MV-4-11 (cell line): Measurements from ENCODE around the gene WSCD2.

ENCODE experiments used
- DNase-seq: peaks from one replicate; lab custom pipeline; 2025; lab: John Stamatoyannopoulos, UW

Gene WSCD2

GRCh38 chr12:108129017-108129812, at the start of gene WSCD2:
TSS of gene WSCD2 (plus strand) at chr12:108129288. CDS start at chr12:108195833, 66,545 bp downstream.
- DNase-seq: peak; percentile 47

GRCh38 chr12:108079721-108080120, 49.4 kb upstream of the WSCD2 start:
- no peak for DNase-seq

GRCh38 chr12:108080363-108080762, 48.7 kb upstream of the WSCD2 start:
- DNase-seq: no peak

GRCh38 chr12:108082485-108082884, 46.6 kb upstream of the WSCD2 start:
- DNase-seq: no peak

- DNase-seq: no peak
Observed at GRCh38 chr12:108087900-108088299, 41.2 kb upstream of the WSCD2 start.

- no peak for DNase-seq
Observed at GRCh38 chr12:108090107-108090899, 38.8 kb upstream of the WSCD2 start.

GRCh38 chr12:108090932-108091678, 38.0 kb upstream of the WSCD2 start:
- no peak for DNase-seq

GRCh38 chr12:108091679-108092051, 37.4 kb upstream of the WSCD2 start:
- no peak for DNase-seq

GRCh38 chr12:108093209-108093608, 35.9 kb upstream of the WSCD2 start:
- no peak for DNase-seq

GRCh38 chr12:108094056-108094649, 34.9 kb upstream of the WSCD2 start:
- no peak for DNase-seq

GRCh38 chr12:108097160-108097911, 31.8 kb upstream of the WSCD2 start:
- peak; percentile 6 for DNase-seq

- DNase-seq: no peak
Observed at GRCh38 chr12:108098374-108098773, 30.7 kb upstream of the WSCD2 start.

- DNase-seq: no peak
Observed at GRCh38 chr12:108099073-108099472, 30.0 kb upstream of the WSCD2 start.

- DNase-seq: no peak
Observed at GRCh38 chr12:108099778-108100489, 29.2 kb upstream of the WSCD2 start.

GRCh38 chr12:108101605-108102175, 27.4 kb upstream of the WSCD2 start:
- no peak for DNase-seq

GRCh38 chr12:108102363-108102762, 26.7 kb upstream of the WSCD2 start:
- DNase-seq: no peak

GRCh38 chr12:108103087-108103486, 26.0 kb upstream of the WSCD2 start:
- no peak for DNase-seq

GRCh38 chr12:108103517-108103916, 25.6 kb upstream of the WSCD2 start:
- DNase-seq: no peak

GRCh38 chr12:108104657-108105056, 24.4 kb upstream of the WSCD2 start:
- DNase-seq: no peak

GRCh38 chr12:108106599-108106998, 22.5 kb upstream of the WSCD2 start:
- DNase-seq: no peak
